ENCODE results near the gene ADCK1.

GRCh38 chr14:77867476-77867875, 67.6 kb downstream of the ADCK1 start:
- TF ChIP-seq CTCF (IDR thresholded peaks at IDR 0.05) (no peak), POLR2A (IDR thresholded peaks at IDR 0.05) (no peak)

All from vagina (tissue), 2 donors.